ENCODE measurements around the gene MAP1LC3B.

DNA sequence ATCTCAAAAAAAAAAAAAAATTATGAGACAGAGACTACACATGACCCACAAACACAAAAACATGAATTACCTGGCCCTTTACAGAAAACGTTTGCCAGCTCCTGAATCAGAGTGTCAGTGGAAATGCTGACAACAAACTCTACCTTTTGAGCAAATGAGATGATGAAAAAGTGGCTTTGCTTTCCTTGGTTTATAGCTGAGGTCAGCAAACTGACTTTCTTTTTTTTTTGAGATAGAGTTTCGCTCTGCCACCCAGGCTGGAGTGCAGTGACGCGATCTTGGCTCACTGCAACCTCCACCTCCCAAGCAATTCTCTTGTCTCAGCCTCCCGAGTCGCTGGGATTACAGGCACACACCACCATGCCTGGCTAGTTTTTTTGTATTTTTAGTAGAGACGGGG is 54.3 kb downstream of the MAP1LC3B start:
- TF ChIP-seq, protein P1, sequence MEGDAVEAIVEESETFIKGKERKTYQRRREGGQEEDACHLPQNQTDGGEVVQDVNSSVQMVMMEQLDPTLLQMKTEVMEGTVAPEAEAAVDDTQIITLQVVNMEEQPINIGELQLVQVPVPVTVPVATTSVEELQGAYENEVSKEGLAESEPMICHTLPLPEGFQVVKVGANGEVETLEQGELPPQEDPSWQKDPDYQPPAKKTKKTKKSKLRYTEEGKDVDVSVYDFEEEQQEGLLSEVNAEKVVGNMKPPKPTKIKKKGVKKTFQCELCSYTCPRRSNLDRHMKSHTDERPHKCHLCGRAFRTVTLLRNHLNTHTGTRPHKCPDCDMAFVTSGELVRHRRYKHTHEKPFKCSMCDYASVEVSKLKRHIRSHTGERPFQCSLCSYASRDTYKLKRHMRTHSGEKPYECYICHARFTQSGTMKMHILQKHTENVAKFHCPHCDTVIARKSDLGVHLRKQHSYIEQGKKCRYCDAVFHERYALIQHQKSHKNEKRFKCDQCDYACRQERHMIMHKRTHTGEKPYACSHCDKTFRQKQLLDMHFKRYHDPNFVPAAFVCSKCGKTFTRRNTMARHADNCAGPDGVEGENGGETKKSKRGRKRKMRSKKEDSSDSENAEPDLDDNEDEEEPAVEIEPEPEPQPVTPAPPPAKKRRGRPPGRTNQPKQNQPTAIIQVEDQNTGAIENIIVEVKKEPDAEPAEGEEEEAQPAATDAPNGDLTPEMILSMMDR (IDR thresholded peaks at IDR 0.05; ENCODE audit: low read length), result no peak
- TF ChIP-seq EZH2 (optimal IDR thresholded peaks at IDR 0.05; ENCODE audit: low read depth, low read length) (no peak), EZH2phosphoT487 (IDR thresholded peaks at IDR 0.05; ENCODE audit: low read length) (no peak)

All from MM.1S (cell line).